Endometrial microvascular endothelial cells (primary cell): ENCODE measurements around the gene AMH. TPM values are rescaled to one million over a fixed set of nuclear protein-coding genes. Genes with fewer than 3 reads are reported as not detected.

ENCODE experiments used
- in situ Hi-C: cut with HindIII; loops from 2 replicates; pipeline ENCODE4 v1.10.0; 2017; ENCODE audit warnings: low sequenced_read_pairs, low pct_unique_long_range_greater_than_20kb; ENCODE audit errors: inconsistent ontology term
- total RNA-seq: library from RNA; depleted of rRNA; stranded (reverse); fragments of >200 nt; gene quantifications from one replicate; pipeline ENCODE4 v1.2.3, GENCODE V29; 2015; ENCODE audit errors: inconsistent ontology term

Gene AMH
- total RNA-seq, 1 donor from 2014 or later = 0.19 TPM

GRCh38 chr19:2259336-2259735, 10.2 kb downstream of the AMH start:
- in situ Hi-C loops = no loop called here

- in situ Hi-C loops = no loop called here
Measured at GRCh38 chr19:2260341-2260805, 11.2 kb downstream of the AMH start.

GRCh38 chr19:2261438-2262172, 12.5 kb downstream of the AMH start:
- in situ Hi-C loops = no loop called here

DNA sequence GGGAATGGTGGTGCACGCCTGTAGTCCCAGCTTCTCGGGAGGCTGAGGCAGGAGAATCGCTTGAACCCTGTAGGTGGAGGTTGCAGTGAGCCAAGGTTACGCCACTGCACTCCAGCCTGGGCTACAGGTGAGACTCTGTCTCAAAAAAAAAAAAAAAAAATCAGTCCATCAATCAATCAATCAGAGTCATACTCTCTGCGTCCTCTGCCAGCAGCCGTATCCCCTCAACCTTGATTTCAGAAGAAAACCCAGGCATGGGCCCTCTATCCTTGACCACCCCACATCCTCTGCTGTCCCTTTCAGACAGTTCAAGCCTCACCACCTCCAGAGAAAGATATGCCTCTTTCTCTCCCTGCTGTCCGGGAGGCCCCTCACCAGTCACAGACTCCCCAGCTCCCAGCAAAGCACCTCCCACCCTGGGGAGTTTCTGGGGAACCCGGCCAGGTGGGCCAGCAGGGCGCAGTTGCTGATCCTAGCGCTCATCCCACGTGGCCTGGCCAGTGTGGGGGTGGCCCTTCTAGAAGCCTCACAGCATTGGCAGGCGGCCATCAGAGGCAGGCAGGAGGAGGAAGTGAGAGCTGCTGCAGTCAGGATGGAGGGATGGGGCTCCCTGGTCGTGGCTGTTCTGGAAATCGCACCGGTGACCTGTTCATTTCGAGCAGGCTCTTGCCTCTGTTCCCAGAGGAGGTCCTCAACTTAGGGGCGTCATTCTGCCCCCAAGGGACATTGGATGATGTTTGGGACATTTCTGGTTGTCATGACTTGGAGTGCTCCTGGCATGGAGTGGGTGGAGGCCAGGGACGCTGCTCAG, 17.3 kb downstream of the AMH start:
- in situ Hi-C loops = no loop called here

GRCh38 chr19:2268480-2268830, 19.3 kb downstream of the AMH start:
- in situ Hi-C loops = no loop called here

DNA sequence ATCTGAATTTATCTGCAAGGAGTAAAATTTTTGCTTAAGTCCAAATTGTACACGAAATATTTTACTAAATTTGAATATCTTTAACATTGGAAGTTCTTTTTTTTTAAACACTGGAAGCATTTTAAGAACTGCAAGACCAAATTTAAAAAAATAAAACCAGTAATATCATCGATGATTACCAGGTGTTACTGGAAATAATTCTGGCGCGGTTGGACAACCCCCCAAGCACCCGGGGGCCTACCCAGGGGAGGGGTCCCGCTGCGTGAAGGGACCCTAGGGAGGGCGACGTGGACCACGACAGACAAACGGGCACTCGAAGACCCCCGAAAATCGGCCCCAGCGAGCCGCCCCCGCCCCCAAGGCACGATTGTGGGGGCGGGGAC, 19.7 kb downstream of the AMH start:
- in situ Hi-C loops = no loop called here

DNA sequence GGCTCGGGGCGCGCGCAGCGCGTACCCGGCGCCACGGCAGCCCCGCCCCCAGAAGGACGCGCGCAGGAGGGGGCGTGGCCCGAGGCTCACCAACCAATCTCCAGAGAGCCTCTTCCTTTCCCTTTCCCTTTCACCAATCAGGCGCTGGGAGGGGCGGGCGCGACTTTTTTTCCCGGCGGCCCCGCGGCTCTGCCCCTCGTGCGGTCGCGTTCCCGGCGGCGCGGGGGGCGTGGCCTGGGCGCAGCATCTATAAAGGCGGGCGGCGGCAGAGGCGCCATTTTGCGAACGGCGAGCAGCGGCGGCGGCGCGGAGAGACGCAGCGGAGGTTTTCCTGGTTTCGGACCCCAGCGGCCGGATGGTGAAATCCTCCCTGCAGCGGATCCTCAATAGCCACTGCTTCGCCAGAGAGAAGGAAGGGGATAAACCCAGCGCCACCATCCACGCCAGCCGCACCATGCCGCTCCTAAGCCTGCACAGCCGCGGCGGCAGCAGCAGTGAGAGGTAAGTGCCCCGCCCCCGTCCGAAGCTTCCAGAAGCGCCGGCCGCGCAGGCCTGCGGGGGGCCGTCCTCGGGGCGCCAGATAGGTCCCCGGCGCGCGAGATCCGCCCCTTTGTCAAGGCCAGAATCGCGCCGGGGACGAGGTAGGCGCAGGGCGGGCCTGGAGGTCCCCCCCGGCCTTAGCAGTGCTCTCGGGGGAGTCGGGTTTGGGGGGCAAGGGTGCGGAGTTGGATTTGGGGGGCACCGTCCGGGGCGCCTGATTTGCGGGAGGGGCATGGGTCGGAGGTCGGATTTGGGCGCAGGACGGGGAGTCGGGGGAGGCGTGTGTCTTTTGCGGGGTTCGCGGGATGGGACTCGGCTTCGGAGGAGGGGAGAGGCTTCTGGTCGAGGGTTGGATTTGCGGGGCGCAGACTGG, 20.4 kb downstream of the AMH start:
- in situ Hi-C loops = no loop called here

DNA sequence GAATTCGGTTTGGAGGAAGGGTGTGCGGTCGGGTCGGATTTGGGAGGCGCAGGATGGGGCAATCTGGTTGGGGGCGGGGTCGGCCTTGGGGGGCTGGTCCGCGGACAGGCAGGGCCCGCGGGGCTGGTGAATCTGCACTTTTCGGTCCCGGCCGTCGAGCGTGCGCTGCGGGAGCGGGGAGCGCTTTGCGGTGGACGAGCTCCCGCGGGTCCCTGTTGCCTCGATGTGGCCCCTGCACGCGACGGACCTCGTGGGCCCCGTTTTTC, 21.0 kb downstream of the AMH start:
- in situ Hi-C loops = no loop called here

- in situ Hi-C loops = no loop called here
Measured at GRCh38 chr19:2270423-2271233, 21.5 kb downstream of the AMH start.

DNA sequence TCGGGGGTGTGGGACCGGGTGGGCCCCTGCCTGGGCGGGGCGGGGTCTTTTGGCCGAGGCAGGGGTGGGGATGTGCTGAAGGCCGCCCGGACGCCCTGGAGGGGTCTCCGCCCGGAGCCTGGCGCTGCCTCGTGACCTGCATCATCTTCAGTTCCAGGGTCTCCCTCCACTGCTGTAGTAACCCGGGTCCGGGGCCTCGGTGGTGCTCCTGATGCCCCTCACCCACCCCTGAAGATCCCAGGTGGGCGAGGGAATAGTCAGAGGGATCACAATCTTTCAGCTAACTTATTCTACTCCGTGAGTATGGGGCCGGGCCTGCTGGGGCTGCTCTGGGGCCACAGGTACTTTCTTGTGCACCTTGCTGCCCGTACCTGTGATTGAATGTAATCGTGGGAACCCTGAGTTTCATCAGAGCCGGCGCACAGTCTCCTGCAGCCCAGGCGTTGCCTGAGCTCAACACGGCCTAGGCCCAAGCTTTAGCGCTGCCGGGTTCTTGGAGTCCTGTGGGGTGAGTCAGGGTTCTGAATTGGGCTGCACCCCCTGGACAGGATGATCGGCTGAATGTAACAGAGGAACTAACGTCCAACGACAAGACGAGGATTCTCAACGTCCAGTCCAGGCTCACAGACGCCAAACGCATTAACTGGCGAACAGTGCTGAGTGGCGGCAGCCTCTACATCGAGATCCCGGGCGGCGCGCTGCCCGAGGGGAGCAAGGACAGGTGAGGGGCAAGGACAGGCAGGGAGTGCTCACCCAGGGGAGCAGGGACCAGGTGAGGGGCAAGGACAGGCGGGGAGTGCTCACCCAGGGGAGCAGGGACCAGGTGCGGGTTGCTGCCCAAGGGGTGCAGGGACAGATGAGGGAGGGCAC, 22.3 kb downstream of the AMH start:
- in situ Hi-C loops = no loop called here

DNA sequence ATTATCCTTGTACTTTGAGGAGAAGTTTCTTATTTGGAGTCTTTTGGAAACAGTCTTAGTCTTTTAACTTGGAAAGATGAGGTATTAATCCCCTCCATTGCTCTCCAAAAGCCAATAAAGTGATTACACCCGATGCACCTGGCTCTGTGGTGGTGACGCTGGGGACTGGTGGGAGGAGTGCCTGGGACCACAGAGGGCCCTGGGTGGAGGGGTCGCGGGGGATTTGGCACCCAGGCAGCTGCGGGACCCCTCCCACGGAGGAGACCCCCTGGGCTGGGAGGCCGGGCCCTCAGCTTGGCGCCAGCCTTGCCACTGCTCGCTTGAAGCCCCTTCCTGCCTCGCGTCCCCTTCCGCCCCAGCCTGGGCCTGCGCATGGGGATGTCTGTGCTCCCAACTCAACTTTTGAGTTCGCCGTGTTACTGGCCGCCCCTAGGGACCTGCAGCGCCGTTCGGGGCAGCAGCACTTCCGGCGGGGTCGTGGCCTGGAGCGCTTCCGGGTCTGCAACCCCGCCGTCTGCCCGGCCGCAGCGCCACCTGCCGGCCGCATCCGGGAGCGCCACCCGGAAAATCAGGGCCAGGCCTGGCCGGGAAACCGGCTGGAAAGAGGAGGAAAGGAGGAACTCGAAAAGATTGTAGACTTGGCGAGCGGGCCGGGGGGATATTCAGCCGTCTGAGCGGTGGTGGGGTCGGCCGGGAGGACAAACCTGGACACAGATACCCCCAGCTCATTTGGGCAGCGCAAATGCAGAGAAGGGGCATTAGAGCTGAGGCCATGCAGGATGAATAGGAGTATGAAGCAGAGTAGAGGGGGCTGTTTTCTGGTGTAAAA, 24.4 kb downstream of the AMH start:
- in situ Hi-C loops = no loop called here

- in situ Hi-C loops = no loop called here
Measured at GRCh38 chr19:2274185-2274711, 25.1 kb downstream of the AMH start.

DNA sequence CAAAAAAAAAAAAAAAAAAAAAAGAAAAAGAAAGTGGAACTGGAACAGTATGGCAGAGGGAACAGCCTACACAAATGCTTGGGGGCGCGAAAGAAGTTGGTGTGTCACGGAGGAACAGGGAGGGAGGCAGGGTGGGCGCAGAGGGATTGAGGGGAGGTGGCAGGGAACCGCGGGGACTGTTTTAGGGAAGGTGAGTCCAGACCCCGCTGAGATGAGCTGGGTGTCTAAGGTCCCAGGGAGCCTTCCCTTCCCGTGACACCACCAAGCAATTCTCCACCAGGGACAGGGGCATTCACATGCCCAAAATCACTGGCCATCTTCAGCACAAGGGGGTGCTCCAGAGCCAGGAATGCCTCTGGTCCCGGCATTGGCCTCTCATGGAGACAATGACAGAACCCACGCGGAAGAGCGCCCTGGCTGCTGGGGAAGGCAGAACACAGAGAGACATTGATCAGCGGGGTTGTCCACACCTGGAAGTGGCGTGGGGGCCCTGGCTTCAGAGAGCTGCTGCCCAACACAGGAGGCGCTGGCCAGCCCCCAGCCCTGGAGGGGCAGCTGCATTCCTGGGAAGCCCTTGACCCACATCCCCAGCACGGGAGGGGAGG, 25.9 kb downstream of the AMH start:
- in situ Hi-C loops = no loop called here

- in situ Hi-C loops = no loop called here
Measured at GRCh38 chr19:2275588-2276428, 26.7 kb downstream of the AMH start.

- in situ Hi-C loops = no loop called here
Measured at GRCh38 chr19:2276429-2276986, 27.4 kb downstream of the AMH start.
